ENCODE measurements around the gene TFAP2E.

DNA sequence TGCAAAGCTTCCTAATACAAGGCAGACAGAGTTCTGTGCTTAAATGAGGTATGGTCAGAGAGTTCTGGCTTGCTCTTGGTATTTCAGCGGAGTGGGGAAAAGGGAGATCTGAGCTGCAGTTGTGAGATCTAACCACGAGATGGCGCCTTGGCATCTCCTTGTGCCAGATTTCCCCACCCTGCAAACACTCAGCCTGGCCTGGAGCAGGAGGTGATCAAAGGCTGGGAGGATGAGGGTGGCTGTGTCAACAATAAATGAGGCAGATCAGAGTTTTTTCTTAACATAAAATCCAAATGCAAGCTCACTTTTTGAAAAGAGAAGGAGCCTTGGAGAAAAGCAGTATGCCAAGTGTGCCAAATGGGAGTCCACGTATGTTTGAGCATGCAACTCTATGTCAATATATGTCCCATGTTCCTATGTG lies 4.1 kb upstream of the TFAP2E start:
- TF ChIP-seq, protein P1, sequence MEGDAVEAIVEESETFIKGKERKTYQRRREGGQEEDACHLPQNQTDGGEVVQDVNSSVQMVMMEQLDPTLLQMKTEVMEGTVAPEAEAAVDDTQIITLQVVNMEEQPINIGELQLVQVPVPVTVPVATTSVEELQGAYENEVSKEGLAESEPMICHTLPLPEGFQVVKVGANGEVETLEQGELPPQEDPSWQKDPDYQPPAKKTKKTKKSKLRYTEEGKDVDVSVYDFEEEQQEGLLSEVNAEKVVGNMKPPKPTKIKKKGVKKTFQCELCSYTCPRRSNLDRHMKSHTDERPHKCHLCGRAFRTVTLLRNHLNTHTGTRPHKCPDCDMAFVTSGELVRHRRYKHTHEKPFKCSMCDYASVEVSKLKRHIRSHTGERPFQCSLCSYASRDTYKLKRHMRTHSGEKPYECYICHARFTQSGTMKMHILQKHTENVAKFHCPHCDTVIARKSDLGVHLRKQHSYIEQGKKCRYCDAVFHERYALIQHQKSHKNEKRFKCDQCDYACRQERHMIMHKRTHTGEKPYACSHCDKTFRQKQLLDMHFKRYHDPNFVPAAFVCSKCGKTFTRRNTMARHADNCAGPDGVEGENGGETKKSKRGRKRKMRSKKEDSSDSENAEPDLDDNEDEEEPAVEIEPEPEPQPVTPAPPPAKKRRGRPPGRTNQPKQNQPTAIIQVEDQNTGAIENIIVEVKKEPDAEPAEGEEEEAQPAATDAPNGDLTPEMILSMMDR (IDR thresholded peaks at IDR 0.05): peak; percentile 89
- TF ChIP-seq ZFX (IDR thresholded peaks at IDR 0.05; ENCODE audit: borderline replicate concordance): no peak

Measured in 22Rv1 (cell line).